D721Med (cell line): ENCODE data around the gene KLC1.

Experiments
- DNase-seq: peaks from one replicate; pipeline ENCODE4 v3.0.0; 2011; ENCODE audit warnings: low spot score; ENCODE audit not compliant: insufficient read length
- FAIRE-seq: peaks from 2 replicates; lab custom pipeline; 2011; peaks lifted over from hg19 to GRCh38; lab: Jason Lieb, UNC
- CTCF ChIP-seq: IDR thresholded peaks from 2 replicates; pipeline ENCODE4 v1.5.1; 2012; ENCODE audit warnings: mild to moderate bottlenecking, control low read depth; ENCODE audit not compliant: insufficient read depth; ENCODE audit errors: missing control alignments

KLC1 gene

GRCh38 chr14:103741876-103742275 is 112.9 kb downstream of the KLC1 start:
- DNase-seq: no peak
- no peak for FAIRE-seq
- TF ChIP-seq CTCF: no peak

GRCh38 chr14:103742499-103743255 is 113.7 kb downstream of the KLC1 start:
- TF ChIP-seq CTCF: no peak
- FAIRE-seq (no peak), DNase-seq (no peak)

- FAIRE-seq (no peak), DNase-seq (no peak)
- TF ChIP-seq CTCF: no peak
These were observed 114.7 kb downstream of the KLC1 start for GRCh38 chr14:103743691-103744090.

GRCh38 chr14:103744621-103745395 is 115.8 kb downstream of the KLC1 start:
- no peak for DNase-seq
- TF ChIP-seq CTCF: no peak
- FAIRE-seq: no peak

GRCh38 chr14:103745424-103745823 is 116.4 kb downstream of the KLC1 start:
- FAIRE-seq (no peak), DNase-seq (no peak)
- TF ChIP-seq CTCF: no peak

- no peak for DNase-seq
- TF ChIP-seq CTCF: no peak
- no peak for FAIRE-seq
These were observed 117.7 kb downstream of the KLC1 start for GRCh38 chr14:103746701-103747100.

- no peak for FAIRE-seq
- no peak for DNase-seq
- no peak for TF ChIP-seq CTCF
These were observed 119.5 kb downstream of the KLC1 start for GRCh38 chr14:103748534-103748857.
